CD1c-positive myeloid dendritic cell (primary cell): ENCODE results near the gene OR10R2.

Experiments
- DNase-seq: peaks from one replicate; pipeline ENCODE4 v3.0.0-alpha.2; 2016; ENCODE audit errors: extremely low spot score

OR10R2 gene

DNA sequence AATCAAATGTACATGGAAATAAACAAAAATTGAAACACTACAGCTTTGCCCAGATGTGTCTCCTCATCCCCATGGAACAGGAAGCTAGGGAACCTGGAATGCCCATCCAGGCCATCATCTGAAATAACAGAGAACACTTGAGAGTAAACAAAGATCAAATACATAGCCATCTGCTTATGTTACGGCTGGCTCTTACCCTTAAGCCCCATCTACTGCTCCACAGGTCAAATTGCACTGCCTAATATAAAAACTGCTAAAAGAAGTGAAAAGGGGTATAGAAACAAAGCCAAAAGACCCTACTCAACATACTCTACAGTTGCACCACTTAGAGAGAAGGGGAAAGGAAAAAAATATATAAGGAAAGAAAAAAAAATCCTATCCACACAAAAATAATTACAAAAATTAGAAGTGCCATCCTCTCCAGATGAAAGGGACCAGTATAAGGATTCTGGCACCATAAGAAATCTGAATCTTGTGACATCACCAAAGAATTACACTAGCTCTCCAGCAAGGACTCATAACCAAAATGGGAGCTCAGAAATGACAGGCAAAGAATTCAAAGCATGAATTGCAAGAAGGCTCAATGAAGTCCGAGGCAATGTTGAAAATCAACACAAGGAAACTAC, 55.3 kb downstream of the OR10R2 start:
- DNase-seq, result peak; percentile 30
